SK-N-SH (cell line): ENCODE measurements around the gene SLCO2A1. TPM values are rescaled to one million over a fixed set of nuclear protein-coding genes. Genes with fewer than 3 reads are reported as not detected.

ENCODE experiments used
- CTCF ChIA-PET: fragments of 300-600, 350-600 bp; formaldehyde crosslinking; extraction: SDS; loops from one replicate; lab custom pipeline; 2021; lab: Yijun Ruan, JAX
- POLR2A ChIA-PET: fragments of 350-600 bp; sonication (Branson Sonifier 250); formaldehyde crosslinking; extraction: SDS; loops from one replicate; lab custom pipeline; 2020; ENCODE audit warnings: antibody characterized with exemption, inconsistent platforms; lab: Yijun Ruan, JAX
- DNase-seq: peaks from one replicate; pipeline ENCODE4 v3.0.0; 2012
- H2AFZ ChIP-seq: fragments of 200-600 bp; sonication (generic); 2 replicates; pipeline ENCODE4 v1.8.1; 2016; ENCODE audit warnings: antibody characterized with exemption, mild to moderate bottlenecking, low read depth
- H3F3A ChIP-seq: fragments of 200-600 bp; sonication (generic); replicated peaks from 2 replicates; pipeline ENCODE3; 2016; ENCODE audit warnings: antibody characterized with exemption, mild to moderate bottlenecking; ENCODE audit not compliant: insufficient read depth
- H3K27ac ChIP-seq, 2 experiments: fragments of 200-500 bp in 1 of 2; fragments of 200-600 bp in 1 of 2; sonication (Bioruptor generic) in 1 of 2; sonication (generic), shearing (Covaris generic) in 1 of 2; 2 replicates each; pipeline versions ENCODE4 v1.5.1 to v1.6.1; 2014 to 2016; ENCODE audit warnings: low read depth in 2 of 2, inconsistent platforms in 1 of 2, low read length in 1 of 2, mild to moderate bottlenecking in 1 of 2, mixed read lengths in 1 of 2
- H3K27me3 ChIP-seq: fragments of 200-600 bp; sonication (generic), shearing (Covaris generic); 2 replicates; pipeline ENCODE4 v1.6.1; 2016; ENCODE audit warnings: mixed run types; ENCODE audit not compliant: insufficient read depth
- H3K36me3 ChIP-seq, 2 experiments: fragments of 200-500 bp in 1 of 2; fragments of 200-600 bp in 1 of 2; sonication (Bioruptor generic) in 1 of 2; sonication (generic) in 1 of 2; replicated peaks in 1 of 2; 2 replicates each; pipeline versions ENCODE3 to v1.5.1; 2014 to 2016; ENCODE audit warnings: low read length in 1 of 2, mild to moderate bottlenecking in 1 of 2; ENCODE audit not compliant: insufficient read depth in 2 of 2, control insufficient read depth in 1 of 2
- H3K4me1 ChIP-seq, 2 experiments: fragments of 200-500 bp in 1 of 2; fragments of 200-600 bp in 1 of 2; sonication (Bioruptor generic) in 1 of 2; sonication (generic), shearing (Covaris generic) in 1 of 2; 2 replicates each; pipeline versions ENCODE4 v1.5.1 to v1.6.1; 2014 to 2016; ENCODE audit warnings: low read depth in 1 of 2, low read length in 1 of 2, mixed run types in 1 of 2; ENCODE audit not compliant: insufficient read depth in 2 of 2, control insufficient read depth in 1 of 2
- H3K4me2 ChIP-seq: fragments of 200-600 bp; sonication (generic), shearing (Covaris generic); 2 replicates; pipeline ENCODE4 v1.6.1; 2017; ENCODE audit warnings: mixed run types
- H3K4me3 ChIP-seq, 2 experiments: fragments of 200-500 bp in 1 of 2; fragments of 200-600 bp in 1 of 2; sonication (Bioruptor generic) in 1 of 2; sonication (generic), shearing (Covaris generic) in 1 of 2; 2 replicates each; pipeline versions ENCODE4 v1.5.1 to v1.8.1; 2014 to 2016; ENCODE audit warnings: low read depth in 2 of 2, inconsistent platforms in 1 of 2, low read length in 1 of 2, mild to moderate bottlenecking in 1 of 2, mixed read lengths in 1 of 2, moderate library complexity in 1 of 2
- H3K79me2 ChIP-seq: fragments of 200-600 bp; sonication (generic); 2 replicates; pipeline ENCODE4 v1.8.1; 2017; ENCODE audit warnings: mild to moderate bottlenecking; ENCODE audit not compliant: insufficient read depth
- H3K9ac ChIP-seq: fragments of 200-600 bp; sonication (generic); 2 replicates; pipeline ENCODE4 v1.6.1; 2017; ENCODE audit warnings: mixed run types
- H3K9me2 ChIP-seq: fragments of 200-600 bp; sonication (generic); 2 replicates; pipeline ENCODE4 v1.6.1; 2017; ENCODE audit warnings: mixed run types
- H3K9me3 ChIP-seq: fragments of 200-600 bp; sonication (generic); 2 replicates; pipeline ENCODE4 v1.6.1; 2017; ENCODE audit warnings: mixed run types, mild to moderate bottlenecking, moderate library complexity
- H4K20me1 ChIP-seq: fragments of 200-600 bp; sonication (generic); 2 replicates; pipeline ENCODE4 v1.6.1; 2017; ENCODE audit warnings: mild to moderate bottlenecking, mixed run types; ENCODE audit not compliant: insufficient read depth
- ELF1 ChIP-seq: IDR thresholded peaks from 2 replicates; pipeline ENCODE4 v1.4.0; 2012
- FOSL2 ChIP-seq: IDR thresholded peaks from 2 replicates; pipeline ENCODE4 v1.4.0; 2012; ENCODE audit warnings: low read depth, mild to moderate bottlenecking, moderate library complexity, borderline replicate concordance
- GATA2 ChIP-seq: sonication (generic); formaldehyde crosslinking; IDR thresholded peaks from 2 replicates; pipeline ENCODE4 v1.5.0; 2020; ENCODE audit warnings: mild to moderate bottlenecking, missing genetic modification reagents
- IRF3 ChIP-seq: fragments of 150-350 bp; IDR thresholded peaks from 2 replicates; pipeline ENCODE4 v1.6.1; 2016; ENCODE audit warnings: mild to moderate bottlenecking, low read depth, low read length
- MXI1 ChIP-seq: IDR thresholded peaks from 2 replicates; pipeline ENCODE4 v1.6.1; 2012; ENCODE audit warnings: mild to moderate bottlenecking, low read depth, low read length, improper control_type of control experiment
- NRF1 ChIP-seq: IDR thresholded peaks from 2 replicates; pipeline ENCODE4 v1.6.1; 2012; ENCODE audit warnings: low read depth, mild to moderate bottlenecking, low read length
- POLR2AphosphoS5 ChIP-seq: IDR thresholded peaks from 2 replicates; pipeline ENCODE4 v1.6.1; 2012; ENCODE audit warnings: low read depth, low read length
- RCOR1 ChIP-seq: fragments of 150-350 bp; IDR thresholded peaks from 2 replicates; pipeline ENCODE4 v1.6.1; 2017; ENCODE audit warnings: antibody characterized with exemption, low read length
- REST ChIP-seq: IDR thresholded peaks from 2 replicates; pipeline ENCODE4 v1.6.1; 2012; ENCODE audit warnings: mild to moderate bottlenecking, low read depth, low read length, moderate library complexity
- RFX5 ChIP-seq: IDR thresholded peaks from 2 replicates; pipeline ENCODE4 v1.6.1; 2012; ENCODE audit warnings: mild to moderate bottlenecking, improper control_type of control experiment, low read length
- TAF1 ChIP-seq: IDR thresholded peaks from 2 replicates; pipeline ENCODE4 v1.6.1; 2012; ENCODE audit warnings: low read depth, mild to moderate bottlenecking, low read length, moderate library complexity, borderline replicate concordance
- USF2 ChIP-seq: fragments of 150-350 bp; IDR thresholded peaks from 2 replicates; pipeline ENCODE4 v1.6.1; 2017; ENCODE audit warnings: antibody characterized with exemption, low read length, low read depth, borderline replicate concordance
- YY1 ChIP-seq: IDR thresholded peaks from 2 replicates; pipeline ENCODE4 v1.4.0; 2012; ENCODE audit warnings: low read depth, mild to moderate bottlenecking
- ZBTB33 ChIP-seq: IDR thresholded peaks from 2 replicates; pipeline ENCODE4 v1.4.0; 2012; ENCODE audit warnings: low read depth, borderline replicate concordance
- WGBS: methylation state at CpG from one replicate; pipeline ENCODE4 v1.1.6; 2017; ENCODE audit warnings: low lambda C conversion rate; 5-methylcytosine and 5-hydroxymethylcytosine counted together
- polyA plus RNA-seq, 3 experiments: library from polyadenylated mRNA; depleted of rRNA; stranded (reverse); fragments of >200 nt; gene quantifications; 2 replicates each; pipeline ENCODE4 v1.2.3, GENCODE V29; 2012

Gene SLCO2A1
- polyA plus RNA-seq, 1 of the 3 experiments (the other 2 are of a cell fraction), result 9.3 TPM

GRCh38 chr3:133956982-133957381 is 72.7 kb downstream of the SLCO2A1 start:
- DNase-seq, result no peak
- peaks cover 0 to 24% of the 10 kb centered on the region in 2 experiments; a peak in 2 of 4 replicates for H3K4me1 ChIP-seq
- H3K9me3 ChIP-seq, result 0 out of 2 replicates have a peak, but pooled peaks cover under 1% of the 10 kb centered on the region
- no peaks in the 10 kb centered on the region for H3K9me2 ChIP-seq
- no peaks in the 10 kb centered on the region for H3F3A ChIP-seq
- H3K27ac ChIP-seq, result no peak overlapping the region
- H4K20me1 ChIP-seq, result no peaks in the 10 kb centered on the region
- H3K79me2 ChIP-seq, result no peaks in the 10 kb centered on the region
- 0 out of 2 replicates have a peak, but pooled peaks cover 6% of the 10 kb centered on the region for H3K27me3 ChIP-seq
- H3K36me3 ChIP-seq, result no peaks in the 10 kb centered on the region
- TF ChIP-seq IRF3 (no peak), MXI1 (no peak), POLR2AphosphoS5 (no peak), ZBTB33 (no peak), NRF1 (no peak), TAF1 (no peak), RFX5 (no peak), YY1 (no peak), ELF1 (no peak), RCOR1 (no peak), GATA2 (CRISPR knock-in tag) (no peak), USF2 (no peak), REST (no peak), FOSL2 (no peak)
- TF ChIP-seq, all 33 proteins: peak for 0
- WGBS, result 95% methylated on average over 6 of the region's 6 CpGs
- Histone ChIP-seq H3K4me3 (no peak overlapping the region), H2AFZ (no peak overlapping the region), H3K4me2 (no peak overlapping the region), H3K9ac (no peak overlapping the region)
- ChIA-PET POLR2A (no interaction called here), CTCF (interaction anchor here (0.8 to 3.8 kb wide), 3 partner anchors 28 to 256 kb away, joined by 4 to 23 read pairs (median 5); no protein-coding TSS in a partner anchor)
